HUES6 (cell line): ENCODE data around the gene GPS1.
A peak's percentile ranks its signal among the peaks of the same experiment; 100 is the strongest.

ENCODE experiments used
- H3K27ac ChIP-seq: 2 replicates; pipeline ENCODE4 v1.7.0; 2013; ENCODE audit warnings: low read depth, mild to moderate bottlenecking, low read length, inconsistent platforms
- H3K27me3 ChIP-seq: 2 replicates; pipeline ENCODE4 v1.6.1; 2013; ENCODE audit warnings: low read length; ENCODE audit not compliant: control insufficient read depth, insufficient read depth
- H3K36me3 ChIP-seq: 2 replicates; pipeline ENCODE4 v1.6.1; 2013; ENCODE audit warnings: low read length; ENCODE audit not compliant: control insufficient read depth, insufficient read depth
- H3K4me1 ChIP-seq: 2 replicates; pipeline ENCODE4 v1.6.1; 2013; ENCODE audit warnings: low read length; ENCODE audit not compliant: control insufficient read depth, insufficient read depth
- H3K4me3 ChIP-seq: 2 replicates; pipeline ENCODE4 v1.5.1; 2013; ENCODE audit warnings: low read depth, low read length
- H3K9ac ChIP-seq: one replicate; pipeline ENCODE4 v1.6.1; 2013; ENCODE audit warnings: mild to moderate bottlenecking, low read length
- H3K9me3 ChIP-seq: 2 replicates; pipeline ENCODE4 v1.6.1; 2013; ENCODE audit warnings: low read depth, low read length; ENCODE audit not compliant: control insufficient read depth, insufficient read depth

GPS1 gene

GRCh38 chr17:82062984-82063368 lies 11.3 kb downstream of the GPS1 start:
- Histone ChIP-seq H3K27me3 (no peaks in the 10 kb centered on the region), H3K36me3 (peaks cover 57% of the 10 kb centered on the region), H3K9me3 (no peaks in the 10 kb centered on the region)

DNA sequence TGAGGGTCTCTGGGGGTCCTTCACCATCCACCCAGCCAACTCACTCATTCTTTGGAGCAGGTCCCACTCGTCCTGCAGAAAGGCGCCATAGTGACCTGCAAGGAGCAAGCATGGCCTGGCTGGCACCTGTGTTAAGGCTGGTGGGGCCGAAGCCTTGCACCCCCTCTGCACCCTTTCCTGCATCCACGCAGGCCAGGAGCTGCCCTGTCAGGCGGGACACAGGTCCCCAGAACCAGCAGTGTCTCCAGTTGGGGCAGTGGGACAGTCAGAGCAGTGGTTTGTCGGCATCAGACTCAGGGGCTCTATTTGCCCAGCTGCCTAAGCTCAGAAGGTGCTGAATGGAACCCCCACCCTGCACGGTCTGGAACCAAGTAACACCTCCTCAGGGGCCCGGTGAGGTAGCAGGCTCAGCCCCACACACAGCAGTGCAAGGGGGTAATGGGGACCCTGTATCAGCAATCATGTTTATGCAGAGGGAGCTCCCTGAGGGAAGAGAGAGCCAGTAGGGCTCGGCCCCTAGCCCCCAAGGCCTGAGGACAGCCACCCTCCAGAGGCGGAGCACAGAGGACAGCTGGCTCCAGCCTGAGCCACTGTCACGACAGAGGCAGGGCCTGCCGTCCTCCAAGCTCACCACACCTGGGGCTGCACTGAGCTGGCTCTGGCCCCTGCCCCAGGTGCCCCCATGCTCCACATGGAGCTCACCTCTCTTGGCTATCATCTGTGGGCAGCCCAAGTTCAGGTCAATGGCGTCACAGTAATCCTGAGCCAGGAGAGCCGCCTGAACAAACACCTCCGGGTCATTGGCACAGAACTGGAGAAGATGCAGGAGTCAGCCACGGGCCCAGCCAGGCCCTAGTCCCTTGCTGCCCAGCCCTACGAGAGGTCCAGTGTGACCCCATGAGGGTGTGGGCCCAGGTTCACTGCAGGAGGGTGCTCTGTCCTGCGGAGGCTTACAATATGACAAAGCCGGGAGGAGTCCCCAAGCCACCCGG lies 12.0 kb downstream of the GPS1 start:
- H3K9ac ChIP-seq = no peak overlapping the region
- peaks cover 49% of the 10 kb centered on the region for H3K36me3 ChIP-seq
- H3K27ac ChIP-seq = no peak overlapping the region
- 0 out of 2 replicates have a peak, but pooled peaks cover 4% of the 10 kb centered on the region for H3K4me1 ChIP-seq
- peak overlapping the region; percentile 85 for H3K4me3 ChIP-seq
- H3K27me3 ChIP-seq = no peaks in the 10 kb centered on the region
- no peaks in the 10 kb centered on the region for H3K9me3 ChIP-seq

More at GRCh38 chr17:82062984-82063368, 11.3 kb downstream of the GPS1 start:
- Histone ChIP-seq H3K27ac (no peak overlapping the region), H3K4me1 (0 out of 2 replicates have a peak, but pooled peaks cover 4% of the 10 kb centered on the region), H3K9ac (no peak overlapping the region), H3K4me3 (no peak overlapping the region)

DNA sequence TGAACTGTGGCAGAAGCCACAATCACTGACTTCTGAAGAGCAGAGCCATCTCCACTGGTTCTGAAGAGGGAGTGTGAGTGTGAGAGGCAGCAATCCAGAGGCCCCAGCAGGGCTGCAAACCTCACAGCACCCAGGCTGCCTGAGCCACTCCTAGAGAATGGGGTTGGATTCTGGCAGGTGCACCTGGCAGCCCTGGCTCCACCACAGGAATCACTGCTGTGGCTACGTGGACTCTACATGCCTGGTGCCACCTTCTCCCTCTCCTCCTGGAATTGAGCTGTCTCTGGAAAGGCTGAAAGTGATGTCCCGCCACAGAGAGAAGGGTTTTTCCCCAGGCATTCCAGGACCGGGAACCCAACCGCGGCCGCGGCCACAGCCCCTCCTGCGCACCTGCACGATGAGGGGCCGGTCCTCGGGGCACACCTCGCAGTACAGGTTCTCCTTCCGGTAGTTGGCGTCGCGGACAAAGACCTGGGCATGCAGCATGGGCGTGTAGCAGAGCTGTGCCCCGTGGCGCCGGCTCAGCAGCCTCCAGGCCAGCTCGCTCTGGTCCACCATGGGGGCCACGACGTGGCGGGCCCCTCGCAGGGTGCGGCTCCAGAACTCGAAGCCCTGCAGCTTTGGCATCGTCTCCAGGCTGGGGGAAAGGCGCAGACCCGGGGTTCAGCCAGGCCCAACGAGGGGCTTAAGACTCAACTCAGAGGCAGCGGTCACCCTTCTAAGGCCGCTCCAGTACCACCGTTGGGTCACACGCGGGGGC lies 12.9 kb downstream of the GPS1 start:
- Histone ChIP-seq H3K36me3 (peaks cover 40% of the 10 kb centered on the region), H3K27me3 (no peaks in the 10 kb centered on the region), H3K27ac (0 out of 2 replicates have a peak overlapping the region, but pooled peaks have one; percentile 19), H3K4me1 (0 out of 2 replicates have a peak, but pooled peaks cover 4% of the 10 kb centered on the region), H3K9me3 (no peaks in the 10 kb centered on the region), H3K4me3 (peak overlapping the region; percentile 85), H3K9ac (peak overlapping the region; percentile 84)

- peak overlapping the region; percentile 85 for H3K4me3 ChIP-seq
- peak overlapping the region; percentile 84 for H3K9ac ChIP-seq
- H3K9me3 ChIP-seq = no peaks in the 10 kb centered on the region
- no peaks in the 10 kb centered on the region; the same call in 1 of the 2 replicates for H3K27me3 ChIP-seq
- 0 out of 2 replicates have a peak overlapping the region, but pooled peaks have one; percentile 19 for H3K27ac ChIP-seq
- H3K4me1 ChIP-seq = 0 out of 2 replicates have a peak, but pooled peaks cover 4% of the 10 kb centered on the region
- H3K36me3 ChIP-seq = peaks cover 35% of the 10 kb centered on the region
Observed at GRCh38 chr17:82065193-82065637, 13.5 kb downstream of the GPS1 start.

- H3K4me1 ChIP-seq = 0 out of 2 replicates have a peak, but pooled peaks cover 4% of the 10 kb centered on the region
Observed at GRCh38 chr17:82065638-82066303, 14.1 kb downstream of the GPS1 start, which contains the start of gene DUS1L. Gene DUS1L (minus strand): TSS chr17:82065804. CDS start chr17:82065059, 745 bp downstream.

DNA sequence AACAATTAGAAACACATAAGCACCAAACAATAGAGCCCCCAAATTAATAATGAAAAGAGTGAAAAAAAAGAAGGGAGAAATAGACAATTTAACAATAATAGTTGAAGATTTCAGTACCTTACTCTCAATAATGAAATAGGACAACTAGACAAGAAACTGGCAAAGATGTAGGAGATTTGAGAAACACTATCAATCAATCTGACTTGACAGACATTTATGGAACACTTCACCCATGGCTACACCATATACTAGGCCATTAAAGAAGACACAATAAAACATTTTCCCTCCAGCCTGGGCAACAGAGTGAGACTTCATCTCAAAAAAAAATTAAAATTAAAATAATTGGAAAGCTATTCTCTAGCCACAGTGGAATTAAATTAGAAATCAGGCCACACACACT lies 18.9 kb downstream of the GPS1 start:
- no peaks in the 10 kb centered on the region for H3K4me1 ChIP-seq
- H3K36me3 ChIP-seq = no peaks in the 10 kb centered on the region
- no peak overlapping the region for H3K9ac ChIP-seq
- no peaks in the 10 kb centered on the region; the same call in 1 of the 2 replicates for H3K27me3 ChIP-seq
- H3K27ac ChIP-seq = no peak overlapping the region
- H3K4me3 ChIP-seq = no peak overlapping the region
- no peaks in the 10 kb centered on the region for H3K9me3 ChIP-seq

More at GRCh38 chr17:82065638-82066303, 14.1 kb downstream of the GPS1 start, which contains the start of gene DUS1L:
- peaks cover 29% of the 10 kb centered on the region for H3K36me3 ChIP-seq
- 0 out of 2 replicates have a peak within 1 kb of the TSS, but pooled peaks have one; percentile 19 for H3K27ac ChIP-seq
- no peaks in the 10 kb centered on the region for H3K9me3 ChIP-seq
- peak within 1 kb of the TSS; percentile 85 for H3K4me3 ChIP-seq
- H3K27me3 ChIP-seq = no peaks in the 10 kb centered on the region; the same call in 1 of the 2 replicates
- H3K9ac ChIP-seq = peak within 1 kb of the TSS; percentile 84

DNA sequence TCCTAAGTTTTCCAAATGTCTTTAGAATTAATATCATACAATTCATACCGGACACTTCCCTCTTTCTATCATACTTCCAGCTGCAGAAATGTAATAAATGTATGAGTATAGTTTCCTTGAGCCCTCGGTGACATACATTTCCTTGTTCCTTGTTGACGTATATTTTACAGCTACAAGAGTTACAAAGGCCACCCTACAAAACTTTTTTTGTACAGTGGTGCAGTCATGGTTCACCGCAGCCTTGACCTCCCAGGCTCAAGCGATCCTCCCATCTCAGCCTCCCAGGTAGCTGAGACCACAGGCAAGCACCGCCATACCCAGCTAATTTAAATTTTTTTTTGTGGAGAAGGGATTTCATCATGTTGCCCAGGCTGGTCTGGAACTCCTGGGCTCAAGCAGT lies 21.1 kb downstream of the GPS1 start:
- no peaks in the 10 kb centered on the region; the same call in 1 of the 2 replicates for H3K27me3 ChIP-seq
- H3K4me1 ChIP-seq = no peaks in the 10 kb centered on the region
- no peak overlapping the region for H3K4me3 ChIP-seq
- H3K36me3 ChIP-seq = no peaks in the 10 kb centered on the region
- no peak overlapping the region for H3K9ac ChIP-seq
- no peak overlapping the region for H3K27ac ChIP-seq
- H3K9me3 ChIP-seq = no peaks in the 10 kb centered on the region

DNA sequence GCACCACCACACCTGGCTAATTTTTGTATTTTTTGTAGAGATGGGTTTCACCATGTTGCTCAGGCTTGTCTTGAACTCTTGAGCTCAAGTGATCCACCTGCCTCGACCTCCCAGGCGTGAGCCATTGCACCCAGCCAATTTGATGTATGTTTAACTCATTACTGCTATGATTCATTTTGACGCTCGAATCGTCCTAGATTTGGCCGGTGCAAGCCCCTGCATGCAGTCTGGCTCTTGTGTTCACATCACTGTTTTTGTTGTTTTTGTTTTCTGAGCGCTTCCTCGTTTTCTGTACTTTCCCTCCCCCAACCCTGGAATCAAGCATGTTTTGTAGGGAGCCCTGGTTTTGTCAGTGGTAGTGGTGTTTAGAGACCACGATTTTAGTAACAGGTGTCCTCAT lies 21.7 kb downstream of the GPS1 start:
- Histone ChIP-seq H3K36me3 (peaks cover 5% of the 10 kb centered on the region), H3K27me3 (no peaks in the 10 kb centered on the region; the same call in 1 of the 2 replicates), H3K4me3 (no peak overlapping the region), H3K27ac (no peak overlapping the region), H3K4me1 (no peaks in the 10 kb centered on the region), H3K9me3 (no peaks in the 10 kb centered on the region), H3K9ac (no peak overlapping the region)

DNA sequence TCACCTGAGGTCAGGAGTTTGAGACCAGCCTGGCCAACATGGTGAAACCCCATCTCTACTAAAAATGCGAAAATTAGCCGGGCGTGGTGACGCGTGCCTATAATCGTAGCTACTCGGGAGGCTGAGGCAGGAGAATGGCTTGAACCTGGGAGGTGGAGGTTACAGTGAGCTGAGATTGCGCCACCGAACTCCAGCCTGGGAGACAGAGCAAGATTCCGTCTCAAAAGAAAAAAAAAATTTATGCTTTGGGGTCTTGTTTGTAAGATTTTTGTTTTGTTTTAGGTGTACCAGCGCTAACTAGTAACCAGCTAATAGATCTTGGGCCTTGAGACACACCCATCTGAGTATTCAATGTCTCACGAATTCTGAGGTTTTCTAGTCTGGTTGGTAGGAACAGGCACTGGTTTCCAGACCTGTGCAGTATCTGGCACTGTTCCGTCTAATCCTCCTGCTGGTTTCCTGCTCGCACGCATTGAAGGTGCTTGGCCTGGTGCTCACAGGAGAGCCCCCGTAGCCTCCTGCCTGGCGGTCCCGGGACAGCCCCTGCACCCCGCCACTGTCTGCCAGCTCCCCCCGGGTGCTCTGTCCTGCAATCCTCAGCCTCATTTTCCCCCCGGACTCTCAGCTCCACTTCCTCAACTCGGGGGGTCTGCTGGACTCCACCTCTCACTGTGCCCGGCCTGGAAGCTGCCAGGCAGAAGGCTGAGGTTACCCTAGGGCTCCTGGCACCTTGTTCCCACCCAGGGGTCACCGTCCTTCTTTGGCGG lies 24.5 kb downstream of the GPS1 start:
- Histone ChIP-seq H3K27me3 (no peaks in the 10 kb centered on the region), H3K36me3 (peaks cover 32% of the 10 kb centered on the region), H3K9me3 (no peaks in the 10 kb centered on the region), H3K4me1 (no peaks in the 10 kb centered on the region), H3K9ac (no peak overlapping the region), H3K4me3 (no peak overlapping the region), H3K27ac (no peak overlapping the region)
